A549 (cell line): ENCODE measurements around the gene SOS2. TPM values are rescaled to one million over a fixed set of nuclear protein-coding genes. Genes with fewer than 3 reads are reported as not detected.

Experiments used
- ATAC-seq, 2 experiments: fragments of 200-7000 bp in 1 of 2; fragments of >200 bp in 1 of 2; cut with Nextera tagmentation in 1 of 2; cut with Tn5 transposase in 1 of 2; 3 replicates each; pipeline versions ENCODE4 v1.8.0 to v1.9.1; 2018 to 2020; ENCODE audit warnings: mild to moderate bottlenecking in 1 of 2, moderate library complexity in 1 of 2
- CTCF ChIA-PET: fragments of 300-600 bp; sonication (Branson Sonifier 250); formaldehyde crosslinking; extraction: SDS; loops from one replicate; lab custom pipeline; 2021; ENCODE audit warnings: antibody characterized with exemption, inconsistent platforms; lab: Yijun Ruan, JAX
- POLR2A ChIA-PET: fragments of 350-600 bp; formaldehyde crosslinking; extraction: SDS; loops from one replicate; lab custom pipeline; 2021; ENCODE audit warnings: antibody characterized with exemption, inconsistent platforms; lab: Yijun Ruan, JAX
- DNase-seq, 2 experiments: peaks; one replicate each; pipeline versions ENCODE4 v3.0.0 to v3.0.0-alpha.2; 2011 to 2016; ENCODE audit warnings: low read depth in 1 of 2, low spot score in 1 of 2
- FAIRE-seq: peaks from 2 replicates; lab custom pipeline; 2011; peaks lifted over from hg19 to GRCh38; lab: Jason Lieb, UNC
- H3K27ac ChIP-seq, 2 experiments: fragments of >200 bp; sonication (Bioruptor Twin); formaldehyde crosslinking; 3 replicates each; pipeline ENCODE4 v1.5.1; 2016 to 2017
- H3K4me1 ChIP-seq: fragments of >200 bp; sonication (Bioruptor Twin); formaldehyde crosslinking; 3 replicates; pipeline ENCODE4 v1.6.1; 2016
- H3K4me2 ChIP-seq: fragments of >200 bp; sonication (Bioruptor Twin); formaldehyde crosslinking; 3 replicates; pipeline ENCODE4 v1.6.1; 2016
- H3K4me3 ChIP-seq: fragments of >200 bp; sonication (Bioruptor Twin); formaldehyde crosslinking; 3 replicates; pipeline ENCODE4 v1.5.1; 2016
- H3K9me3 ChIP-seq: fragments of >200 bp; sonication (Bioruptor Twin); formaldehyde crosslinking; 3 replicates; pipeline ENCODE4 v1.6.1; 2016
- BHLHE40 ChIP-seq: IDR thresholded peaks from 2 replicates; pipeline ENCODE4 v1.6.1; 2012; ENCODE audit warnings: low read depth, low read length, inconsistent platforms
- CBX2 ChIP-seq: fragments of 200-600 bp; sonication (generic); IDR thresholded peaks from 2 replicates; pipeline ENCODE4 v1.6.1; 2016; ENCODE audit warnings: low read depth, mild to moderate bottlenecking, borderline replicate concordance
- CBX8 ChIP-seq: fragments of 200-600 bp; sonication (generic); IDR thresholded peaks from 2 replicates; pipeline ENCODE4 v1.6.1; 2016
- CEBPB ChIP-seq, 2 experiments: fragments of >200 bp in 1 of 2; sonication (Bioruptor Twin) in 1 of 2; formaldehyde crosslinking in 1 of 2; IDR thresholded peaks; 2 replicates each; pipeline ENCODE4 v1.6.1; 2012 to 2016
- CHD2 ChIP-seq: fragments of 150-350 bp; IDR thresholded peaks from 2 replicates; pipeline ENCODE4 v1.6.1; 2014; ENCODE audit warnings: low read length; ENCODE audit not compliant: partially characterized antibody
- CHD4 ChIP-seq: fragments of 200-600 bp; sonication (generic); IDR thresholded peaks from 2 replicates; pipeline ENCODE4 v1.6.1; 2016; ENCODE audit warnings: antibody characterized with exemption, mild to moderate bottlenecking, borderline replicate concordance
- EHF ChIP-seq: fragments of 250-450 bp; sonication (Bioruptor Pico); IDR thresholded peaks from 2 replicates; pipeline ENCODE4 v1.5.0; 2020; ENCODE audit warnings: mild to moderate bottlenecking
- EHMT2 ChIP-seq: fragments of 200-600 bp; sonication (generic); IDR thresholded peaks from 2 replicates; pipeline ENCODE4 v1.6.1; 2016; ENCODE audit warnings: antibody characterized with exemption, low read depth, mild to moderate bottlenecking, moderate library complexity
- FOSB ChIP-seq: fragments of 250-450 bp; sonication (Bioruptor Pico); IDR thresholded peaks from 2 replicates; pipeline ENCODE4 v1.5.0; 2020; ENCODE audit warnings: mild to moderate bottlenecking, moderate library complexity
- FOSL2 ChIP-seq, 2 experiments: fragments of 450-650 bp in 1 of 2; fragments of >200 bp in 1 of 2; sonication (Bioruptor Twin) in 1 of 2; formaldehyde crosslinking; IDR thresholded peaks; 2 replicates each; pipeline versions ENCODE4 v1.5.0 to v1.6.1; 2016 to 2020; ENCODE audit warnings: mild to moderate bottlenecking in 1 of 2, moderate library complexity in 1 of 2
- FOXS1 ChIP-seq: fragments of 250-450 bp; sonication (Bioruptor Pico); IDR thresholded peaks from 2 replicates; pipeline ENCODE4 v1.5.0; 2020; ENCODE audit warnings: mild to moderate bottlenecking, moderate library complexity
- HMGXB4 ChIP-seq: fragments of 250-450 bp; sonication (Bioruptor Pico); IDR thresholded peaks from 2 replicates; pipeline ENCODE4 v1.5.0; 2021; ENCODE audit warnings: mild to moderate bottlenecking, moderate library complexity, borderline replicate concordance
- HOXA7 ChIP-seq: fragments of 250-450 bp; sonication (Bioruptor Pico); IDR thresholded peaks from 2 replicates; pipeline ENCODE4 v1.5.0; 2020; ENCODE audit warnings: mild to moderate bottlenecking, moderate library complexity
- JUN ChIP-seq, 2 experiments: fragments of >200 bp; sonication (Bioruptor Twin); formaldehyde crosslinking; IDR thresholded peaks; 2 replicates in 1 of 2; 3 replicates in 1 of 2; pipeline ENCODE4 v1.6.1; 2016 to 2017
- KDM5A ChIP-seq: fragments of 200-600 bp; sonication (generic); IDR thresholded peaks from 2 replicates; pipeline ENCODE4 v1.6.1; 2016; ENCODE audit warnings: antibody characterized with exemption, mild to moderate bottlenecking
- MAFK ChIP-seq: fragments of 450-650 bp; IDR thresholded peaks from 2 replicates; pipeline ENCODE4 v1.6.1; 2014; ENCODE audit not compliant: partially characterized antibody
- MAZ ChIP-seq: fragments of 150-350 bp; IDR thresholded peaks from 2 replicates; pipeline ENCODE4 v1.6.1; 2014; ENCODE audit warnings: antibody characterized with exemption, low read depth, low read length, borderline replicate concordance
- MYC ChIP-seq: IDR thresholded peaks from 2 replicates; pipeline ENCODE4 v1.6.1; 2012; ENCODE audit warnings: mild to moderate bottlenecking, inconsistent platforms, low read length, improper control_type of control experiment, borderline replicate concordance
- NFE2L2 ChIP-seq: fragments of 150-350 bp; conservative IDR thresholded peaks from 2 replicates; pipeline ENCODE4 v1.6.1; 2014; ENCODE audit warnings: low read length
- PHF8 ChIP-seq: fragments of 200-600 bp; sonication (generic); IDR thresholded peaks from 2 replicates; pipeline ENCODE4 v1.6.1; 2016; ENCODE audit warnings: low read depth, mild to moderate bottlenecking, antibody characterized with exemption, moderate library complexity, borderline replicate concordance
- POLR2A ChIP-seq: IDR thresholded peaks from 2 replicates; pipeline ENCODE4 v1.6.1; 2012; ENCODE audit warnings: mild to moderate bottlenecking, low read length
- RCOR1 ChIP-seq: fragments of 150-350 bp; IDR thresholded peaks from 2 replicates; pipeline ENCODE4 v1.6.1; 2014; ENCODE audit warnings: antibody characterized with exemption, low read length, low read depth
- RFX5 ChIP-seq: fragments of 450-650 bp; IDR thresholded peaks from 2 replicates; pipeline ENCODE4 v1.7.1; 2014; ENCODE audit warnings: antibody characterized with exemption, mild to moderate bottlenecking, moderate library complexity
- SMC3 ChIP-seq: fragments of >200 bp; sonication (Bioruptor Twin); formaldehyde crosslinking; IDR thresholded peaks from 3 replicates; pipeline ENCODE4 v1.6.1; 2018; ENCODE audit warnings: inconsistent platforms
- ZC3H11A ChIP-seq: fragments of 450-650 bp; IDR thresholded peaks from 2 replicates; pipeline ENCODE4 v1.6.1; 2014; ENCODE audit warnings: antibody characterized with exemption, mild to moderate bottlenecking
- ZNF302 ChIP-seq: fragments of 250-450 bp; sonication (Bioruptor Pico); IDR thresholded peaks from 2 replicates; pipeline ENCODE4 v1.9.0; 2021; ENCODE audit warnings: inconsistent platforms, mild to moderate bottlenecking, moderate library complexity
- ZSCAN20 ChIP-seq: fragments of 250-450 bp; sonication (Bioruptor Pico); IDR thresholded peaks from 2 replicates; pipeline ENCODE4 v1.8.0; 2022; ENCODE audit warnings: mild to moderate bottlenecking, moderate library complexity
- WGBS: methylation state at CpG from one replicate; pipeline ENCODE4 v1.1.6; 2017; ENCODE audit errors: missing lambda C conversion rate; 5-methylcytosine and 5-hydroxymethylcytosine counted together
- polyA plus RNA-seq, 4 experiments: library from polyadenylated mRNA; depleted of rRNA in 3 of 4; stranded (reverse); fragments of >200 nt; fragmentation: RNase III in 1 of 4; extraction: RNeasy Plus Mini Kit Qiagen cat#74134 plus additional on column Dnase treatment in 1 of 4; gene quantifications; 2 replicates in 3 of 4; 3 replicates in 1 of 4; pipeline ENCODE4 v1.2.3, GENCODE V29; 2011 to 2017
- TF ChIP-seq, protein P1 (sequence below): fragments of 150-350 bp; IDR thresholded peaks from 2 replicates; pipeline ENCODE4 v1.6.1; 2014; ENCODE audit warnings: low read depth, mild to moderate bottlenecking, low read length
- TF ChIP-seq, protein P2 (sequence below): IDR thresholded peaks from 2 replicates; pipeline ENCODE4 v1.6.1; 2012; ENCODE audit warnings: low read depth, borderline replicate concordance
- TF ChIP-seq, protein P3 (sequence below): fragments of 450-650 bp; IDR thresholded peaks from 2 replicates; pipeline ENCODE4 v1.6.1; 2014; ENCODE audit warnings: antibody characterized with exemption

SOS2 gene
- polyA plus RNA-seq, 2 of the 4 experiments (the other 2 are of a cell fraction) = 9.6 to 23.0 TPM

- FAIRE-seq (peak; percentile 32), ATAC-seq (no peak), DNase-seq (no peak)
- H3K27ac ChIP-seq = peak overlapping the region; percentile 73 to 93
- CTCF ChIA-PET = interaction anchor here (0.6 to 3.0 kb wide), 6 partner anchors 9 to 264 kb away, joined by 3 to 17 read pairs (median 5); partner anchors contain the start of gene NEMF
- POLR2A ChIA-PET = interaction anchor here (1.0 to 2.1 kb wide), 5 partner anchors 9 to 266 kb away, joined by 3 to 19 read pairs (median 6); no protein-coding TSS in a partner anchor
- TF ChIP-seq PHF8 = no peak
- TF ChIP-seq ZSCAN20 (CRISPR knock-in tag) = no peak
- TF ChIP-seq JUN (IDR thresholded peaks at IDR 0.05) = no peak
- TF ChIP-seq MAZ = no peak
- TF ChIP-seq FOSB (CRISPR knock-in tag) = no peak
- no peak for TF ChIP-seq EHMT2
- TF ChIP-seq NFE2L2 = no peak
- no peak for TF ChIP-seq POLR2A
- TF ChIP-seq HOXA7 (CRISPR knock-in tag) = no peak
- TF ChIP-seq BHLHE40 = no peak
- TF ChIP-seq, protein P1, sequence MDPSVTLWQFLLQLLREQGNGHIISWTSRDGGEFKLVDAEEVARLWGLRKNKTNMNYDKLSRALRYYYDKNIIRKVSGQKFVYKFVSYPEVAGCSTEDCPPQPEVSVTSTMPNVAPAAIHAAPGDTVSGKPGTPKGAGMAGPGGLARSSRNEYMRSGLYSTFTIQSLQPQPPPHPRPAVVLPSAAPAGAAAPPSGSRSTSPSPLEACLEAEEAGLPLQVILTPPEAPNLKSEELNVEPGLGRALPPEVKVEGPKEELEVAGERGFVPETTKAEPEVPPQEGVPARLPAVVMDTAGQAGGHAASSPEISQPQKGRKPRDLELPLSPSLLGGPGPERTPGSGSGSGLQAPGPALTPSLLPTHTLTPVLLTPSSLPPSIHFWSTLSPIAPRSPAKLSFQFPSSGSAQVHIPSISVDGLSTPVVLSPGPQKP = no peak
- TF ChIP-seq CHD4 = no peak
- TF ChIP-seq CBX2 = no peak
- 51% methylated on average over 2 of the region's 2 CpGs for WGBS
- peak overlapping the region; percentile 73 for H3K4me2 ChIP-seq
- no peaks in the 10 kb centered on the region for H3K9me3 ChIP-seq
- H3K4me3 ChIP-seq = peak overlapping the region; percentile 71
- peaks cover 16% of the 10 kb centered on the region for H3K4me1 ChIP-seq
Measured at GRCh38 chr14:50116966-50117365, 114.4 kb downstream of the SOS2 start.

DNA sequence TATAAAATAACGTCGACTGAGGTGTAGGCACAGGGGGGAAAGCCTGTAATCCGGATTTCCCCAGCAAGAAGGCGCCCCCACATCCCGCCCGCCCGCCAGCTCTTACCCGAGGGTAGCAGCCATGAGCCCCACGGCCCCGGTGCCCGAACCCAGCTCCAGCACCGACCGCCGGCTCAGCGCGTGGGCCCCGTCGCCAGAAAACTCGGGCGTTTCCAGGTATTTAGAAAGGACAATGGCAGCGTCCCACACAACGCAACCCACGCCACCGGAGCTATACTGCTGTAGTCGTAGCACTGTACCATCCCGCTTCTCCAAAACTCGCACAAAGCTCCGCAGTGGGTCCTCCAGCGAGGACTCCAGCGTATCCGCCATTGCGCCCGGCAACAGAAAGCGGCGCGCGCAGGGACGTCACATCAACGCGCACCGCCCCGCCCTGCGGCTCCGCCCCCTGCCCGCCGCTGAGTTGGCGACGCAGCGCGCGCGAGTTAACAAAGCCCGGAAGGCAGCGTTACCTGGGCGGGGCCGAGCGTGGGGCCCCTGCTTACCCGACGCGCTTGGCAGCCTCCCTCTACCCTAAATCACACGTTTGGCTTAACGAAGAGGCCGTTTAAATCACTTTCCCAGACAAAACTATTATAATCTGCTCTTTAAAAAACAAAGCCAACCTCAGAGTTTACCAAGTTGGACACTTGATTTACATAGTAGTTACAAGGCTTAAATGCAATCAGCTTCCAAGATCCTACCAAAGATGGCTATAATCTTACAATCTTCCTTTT is 115.0 kb downstream of the SOS2 start, which contains the start of gene VCPKMT:
Gene VCPKMT, minus strand, starts transcription at position 392 of the 776 bp plus-strand sequence. Its CDS starts 20 bp downstream, at position 372.
- H3K9me3 ChIP-seq = no peaks in the 10 kb centered on the region
- DNase-seq = peak; percentile 76 to 91
- CTCF ChIA-PET = interaction anchor here (0.9 to 3.0 kb wide), 6 partner anchors 12 to 264 kb away, joined by 3 to 17 read pairs (median 5); partner anchors contain the start of genes ARF6 and NEMF
- H3K4me1 ChIP-seq = peaks cover 16% of the 10 kb centered on the region
- POLR2A ChIA-PET = interaction anchor here (0.5 to 2.1 kb wide), 7 partner anchors 8 to 265 kb away, joined by 3 to 19 read pairs (median 6); partner anchors contain the start of gene ARF6
- ATAC-seq = peak; percentile 99
- FAIRE-seq = no peak
- peak within 1 kb of the TSS; percentile 71 for H3K4me3 ChIP-seq
- H3K4me2 ChIP-seq = peak within 1 kb of the TSS; percentile 82
- peak within 1 kb of the TSS; percentile 73 to 93 for H3K27ac ChIP-seq
- 2% methylated on average over 37 of the region's 63 CpGs for WGBS
- TF ChIP-seq SMC3 = no peak; the same call in 2 of the 3 replicates
- no peak for TF ChIP-seq ZNF302
- TF ChIP-seq RFX5 = peak; percentile 53; the same call in 1 of the 2 replicates
- TF ChIP-seq EHMT2 = no peak
- peak; percentile 77; the same call in 1 of the 2 replicates for TF ChIP-seq PHF8
- no peak for TF ChIP-seq CBX8
- TF ChIP-seq ZC3H11A = no peak
- peak; percentile 96 for TF ChIP-seq KDM5A
- TF ChIP-seq, protein P1 = no peak
- TF ChIP-seq EHF (CRISPR knock-in tag) = no peak
- no peak for TF ChIP-seq CHD2
- TF ChIP-seq NFE2L2 = no peak
- peak; percentile 75; the same call in 1 of the 2 replicates for TF ChIP-seq MYC
- TF ChIP-seq MAZ = 0 out of 2 replicates have a peak, but pooled peaks have one; percentile 70
- no peak for TF ChIP-seq HMGXB4 (CRISPR knock-in tag)
- no peak for TF ChIP-seq FOSL2 (IDR thresholded peaks at IDR 0.05)
- no peak for TF ChIP-seq FOSL2 (CRISPR knock-in tag; IDR thresholded peaks at IDR 0.05)
- TF ChIP-seq FOXS1 (CRISPR knock-in tag) = no peak
- TF ChIP-seq, protein P2, sequence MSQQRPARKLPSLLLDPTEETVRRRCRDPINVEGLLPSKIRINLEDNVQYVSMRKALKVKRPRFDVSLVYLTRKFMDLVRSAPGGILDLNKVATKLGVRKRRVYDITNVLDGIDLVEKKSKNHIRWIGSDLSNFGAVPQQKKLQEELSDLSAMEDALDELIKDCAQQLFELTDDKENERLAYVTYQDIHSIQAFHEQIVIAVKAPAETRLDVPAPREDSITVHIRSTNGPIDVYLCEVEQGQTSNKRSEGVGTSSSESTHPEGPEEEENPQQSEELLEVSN = peak; percentile 53; the same call in 1 of the 2 replicates
- TF ChIP-seq CHD4 = no peak
- TF ChIP-seq MAFK = no peak
- no peak for TF ChIP-seq CEBPB (IDR thresholded peaks at IDR 0.05)
- TF ChIP-seq, protein P3, sequence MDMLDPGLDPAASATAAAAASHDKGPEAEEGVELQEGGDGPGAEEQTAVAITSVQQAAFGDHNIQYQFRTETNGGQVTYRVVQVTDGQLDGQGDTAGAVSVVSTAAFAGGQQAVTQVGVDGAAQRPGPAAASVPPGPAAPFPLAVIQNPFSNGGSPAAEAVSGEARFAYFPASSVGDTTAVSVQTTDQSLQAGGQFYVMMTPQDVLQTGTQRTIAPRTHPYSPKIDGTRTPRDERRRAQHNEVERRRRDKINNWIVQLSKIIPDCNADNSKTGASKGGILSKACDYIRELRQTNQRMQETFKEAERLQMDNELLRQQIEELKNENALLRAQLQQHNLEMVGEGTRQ = no peak
- no peak for TF ChIP-seq RCOR1
